HG03521 (cell line): ENCODE results near the gene SETX.
A peak's percentile ranks its signal among the peaks of the same experiment; 100 is the strongest.

ENCODE experiments used
- ATAC-seq: cut with Tn5 transposase; IDR thresholded peaks from one replicate; pipeline ENCODE4 v1.9.1; 2021; ENCODE audit warnings: mild to moderate bottlenecking, moderate library complexity; ENCODE audit not compliant: unreplicated experiment

SETX gene

DNA sequence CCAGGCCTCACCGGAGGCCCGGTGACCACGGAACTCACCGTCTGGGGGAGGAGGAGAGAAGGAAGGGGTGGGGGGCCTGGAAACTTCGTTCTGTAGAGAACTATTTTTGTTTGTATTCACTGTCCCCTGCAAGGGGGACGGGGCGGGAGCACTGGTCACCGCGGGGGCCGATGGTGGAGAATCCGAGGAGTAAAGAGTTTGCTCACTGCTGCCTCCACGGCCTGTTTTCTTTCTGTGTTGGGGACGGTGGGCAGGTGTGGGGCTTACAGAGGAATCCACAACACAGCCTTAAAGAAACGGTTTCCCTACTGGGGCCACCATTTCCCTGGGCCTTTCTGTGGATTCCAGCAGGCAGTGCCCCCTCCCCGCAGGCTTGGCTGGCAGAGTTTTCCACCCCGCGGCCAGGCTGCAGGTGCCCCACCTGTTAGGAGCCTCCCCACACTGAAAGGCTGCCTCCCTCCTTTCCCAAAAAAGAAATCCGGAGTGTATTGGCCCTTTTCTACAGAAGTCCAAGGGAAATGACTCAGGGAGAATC, 112.1 kb downstream of the SETX start:
- ATAC-seq, result no peak

DNA sequence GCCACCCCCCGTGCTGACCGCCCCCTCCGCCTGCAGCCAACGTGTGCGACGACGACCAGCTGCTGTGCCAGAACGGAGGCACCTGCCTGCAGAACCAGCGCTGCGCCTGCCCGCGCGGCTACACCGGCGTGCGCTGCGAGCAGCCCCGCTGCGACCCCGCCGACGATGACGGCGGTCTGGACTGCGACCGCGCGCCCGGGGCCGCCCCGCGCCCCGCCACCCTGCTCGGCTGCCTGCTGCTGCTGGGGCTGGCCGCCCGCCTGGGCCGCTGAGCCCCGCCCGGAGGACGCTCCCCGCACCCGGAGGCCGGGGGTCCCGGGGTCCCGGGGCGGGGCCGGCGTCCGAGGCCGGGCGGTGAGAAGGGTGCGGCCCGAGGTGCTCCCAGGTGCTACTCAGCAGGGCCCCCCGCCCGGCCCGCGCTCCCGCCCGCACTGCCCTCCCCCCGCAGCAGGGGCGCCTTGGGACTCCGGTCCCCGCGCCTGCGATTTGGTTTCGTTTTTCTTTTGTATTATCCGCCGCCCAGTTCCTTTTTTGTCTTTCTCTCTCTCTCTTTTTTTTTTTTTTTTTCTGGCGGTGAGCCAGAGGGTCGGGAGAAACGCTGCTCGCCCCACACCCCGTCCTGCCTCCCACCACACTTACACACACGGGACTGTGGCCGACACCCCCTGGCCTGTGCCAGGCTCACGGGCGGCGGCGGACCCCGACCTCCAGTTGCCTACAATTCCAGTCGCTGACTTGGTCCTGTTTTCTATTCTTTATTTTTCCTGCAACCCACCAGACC, 112.8 kb downstream of the SETX start:
- ATAC-seq, result peak; percentile 3

DNA sequence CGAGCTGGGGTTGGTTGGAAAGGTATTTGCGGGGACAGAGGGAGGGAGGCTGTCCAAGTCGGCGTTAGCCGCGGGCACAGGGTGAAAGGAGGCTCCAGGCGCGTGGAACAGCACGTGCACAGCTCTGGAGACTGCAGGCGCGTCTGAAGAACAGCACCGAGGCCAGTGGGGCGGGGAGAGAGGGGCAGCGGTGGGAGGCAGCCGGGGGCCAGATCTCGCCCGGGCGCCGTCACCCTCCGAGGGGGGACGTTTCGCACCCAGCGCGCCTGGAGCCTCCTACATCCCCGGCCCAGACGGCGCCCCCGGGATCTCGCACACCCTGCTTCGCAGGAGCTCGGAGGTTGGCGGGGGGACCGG, 113.3 kb downstream of the SETX start:
- ATAC-seq, result peak; percentile 8

DNA sequence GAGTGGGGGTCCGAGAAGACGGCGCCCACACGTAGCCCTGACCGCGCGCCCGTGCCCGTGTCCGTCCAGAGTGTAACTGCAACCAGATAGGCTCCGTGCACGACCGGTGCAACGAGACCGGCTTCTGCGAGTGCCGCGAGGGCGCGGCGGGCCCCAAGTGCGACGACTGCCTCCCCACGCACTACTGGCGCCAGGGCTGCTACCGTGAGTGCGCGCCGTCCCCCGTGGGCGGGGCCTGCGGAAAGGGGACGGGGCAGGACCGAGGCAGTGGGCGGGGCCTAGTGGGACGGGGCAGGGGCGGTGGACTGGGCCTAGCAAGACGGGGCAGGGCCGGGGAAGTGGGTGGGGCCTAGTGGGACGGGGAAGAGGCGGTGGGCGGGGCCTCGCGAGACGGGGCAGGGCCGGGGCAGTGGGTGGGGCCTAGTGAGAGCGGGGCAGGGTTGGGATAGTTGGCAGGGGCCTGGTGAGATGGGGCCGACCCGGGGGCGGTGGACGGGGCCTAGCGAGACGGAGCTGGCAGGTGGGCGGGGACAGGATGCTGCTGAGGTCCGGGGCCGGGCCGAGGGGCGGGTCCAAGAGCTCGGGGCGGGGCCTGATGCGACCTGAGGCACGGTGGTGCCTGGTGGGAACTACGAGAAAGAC, 113.8 kb downstream of the SETX start:
- peak; percentile 75 for ATAC-seq

DNA sequence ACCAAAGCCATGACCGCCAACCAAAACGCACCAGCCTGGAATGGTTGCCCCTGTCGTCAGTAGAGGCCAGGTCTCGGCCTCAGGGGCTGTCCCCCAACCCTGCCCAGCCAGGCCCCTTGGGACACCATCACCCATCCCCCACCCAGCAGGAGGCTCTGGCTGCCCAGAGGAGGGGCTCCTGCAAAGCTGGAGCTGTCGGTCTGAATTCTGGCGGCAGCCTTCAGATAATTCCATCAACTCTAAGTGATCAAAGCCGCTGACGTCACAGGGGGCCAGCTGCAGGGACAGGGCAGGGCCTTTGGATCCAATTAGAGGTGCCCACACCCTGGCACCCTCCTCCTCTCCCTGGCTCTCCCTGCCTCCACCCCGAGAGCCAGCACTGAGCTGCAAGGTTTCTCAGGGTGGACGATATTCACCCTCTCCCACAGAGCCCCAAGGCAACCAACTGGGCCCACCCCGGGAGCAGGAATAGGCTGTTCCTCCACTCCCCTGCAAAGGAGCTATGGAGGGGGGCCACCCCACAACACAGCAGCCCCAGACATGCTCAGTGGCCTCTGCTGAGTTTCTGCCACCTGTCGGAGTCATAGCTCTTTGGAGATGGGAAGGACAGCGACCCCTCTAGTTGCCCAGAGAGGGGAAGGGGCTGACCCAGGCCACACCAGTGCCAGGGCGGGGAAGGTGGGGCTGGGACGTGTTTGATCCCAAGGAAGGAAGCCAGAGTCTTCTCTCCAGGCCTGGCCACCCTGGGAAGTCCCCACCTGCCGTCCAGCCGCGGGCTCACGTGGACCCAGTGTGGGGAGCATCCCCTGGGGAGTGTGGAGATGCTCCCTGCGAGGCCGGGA, 114.6 kb downstream of the SETX start:
- ATAC-seq, result no peak

DNA sequence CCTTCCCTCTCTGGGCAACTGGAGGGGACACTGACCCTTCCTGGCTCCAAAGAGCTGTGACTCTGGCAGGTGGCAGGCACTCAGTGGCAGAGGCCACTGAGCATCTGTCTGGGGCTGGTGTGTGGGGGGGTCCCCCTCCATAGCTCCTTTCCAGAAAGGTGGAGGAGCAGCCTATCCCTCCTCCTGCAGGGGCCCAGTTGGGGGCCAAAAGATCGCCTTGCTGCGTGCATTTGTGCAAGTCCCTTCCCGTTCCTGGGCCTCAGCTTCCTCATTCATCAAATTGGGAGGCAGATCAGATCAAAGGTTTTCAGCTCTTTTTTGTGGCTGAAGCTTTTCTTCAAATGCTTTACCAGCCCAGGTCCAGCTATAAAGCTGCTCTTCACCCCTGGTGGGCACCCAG, 115.3 kb downstream of the SETX start:
- ATAC-seq, result no peak

DNA sequence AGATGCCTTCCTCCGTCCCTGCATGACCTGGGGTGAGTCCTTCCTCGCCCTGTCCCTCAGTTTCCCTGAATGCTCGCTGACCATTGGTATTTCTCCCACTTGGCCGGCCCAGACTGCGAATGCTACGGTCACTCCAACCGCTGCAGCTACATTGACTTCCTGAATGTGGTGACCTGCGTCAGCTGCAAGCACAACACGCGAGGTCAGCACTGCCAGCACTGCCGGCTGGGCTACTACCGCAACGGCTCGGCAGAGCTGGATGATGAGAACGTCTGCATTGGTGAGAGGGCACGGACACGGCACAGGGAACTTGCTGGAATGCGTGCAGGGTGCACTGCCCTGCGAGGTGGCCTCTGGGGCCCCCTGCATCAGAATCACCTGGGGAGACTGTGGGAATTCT, 115.8 kb downstream of the SETX start:
- no peak for ATAC-seq

DNA sequence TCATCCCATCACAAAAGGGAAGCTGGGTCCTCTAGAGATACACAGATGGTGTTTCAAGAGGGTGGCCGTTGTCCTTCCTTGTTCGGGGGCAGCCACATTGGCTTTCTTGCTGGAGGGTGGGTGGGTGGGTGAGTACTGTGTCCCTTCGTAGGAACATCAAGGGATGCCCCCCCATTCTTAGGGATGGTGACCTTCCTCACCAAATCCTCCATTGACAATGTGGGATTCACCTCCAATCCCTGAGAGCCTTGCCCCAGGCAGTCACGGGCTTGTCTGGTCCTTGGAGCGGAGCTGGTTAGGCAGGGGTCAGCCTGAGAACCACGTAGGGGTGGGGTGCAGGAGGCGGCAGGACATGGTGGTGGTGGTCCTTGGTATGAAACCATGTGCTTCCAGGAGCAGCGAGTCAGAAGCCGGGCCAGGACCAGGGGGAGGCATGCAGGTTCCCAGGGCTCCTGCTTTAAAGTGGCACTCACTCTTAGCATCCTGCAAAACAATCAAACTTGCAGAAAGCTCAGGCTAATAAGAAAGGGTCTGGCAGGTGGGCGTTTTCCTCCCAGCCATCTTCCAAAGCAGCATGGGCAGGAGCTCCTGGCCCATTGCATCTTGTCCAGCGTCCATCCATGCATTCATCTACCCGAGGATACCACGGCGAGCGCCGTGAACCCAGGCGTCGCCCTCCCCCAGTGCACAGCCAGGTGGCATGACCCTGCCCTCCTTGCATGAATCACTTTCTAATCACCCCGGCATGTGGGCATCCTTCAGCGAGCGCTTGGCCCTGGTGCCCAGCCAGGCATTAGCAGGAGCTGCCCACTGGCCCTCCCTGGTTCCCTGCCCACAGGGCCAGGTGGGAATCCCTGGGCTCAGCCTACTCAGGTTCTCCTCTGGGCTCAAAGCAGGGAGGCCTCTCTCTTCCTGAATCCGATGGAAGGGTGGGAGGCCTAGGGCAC, 116.5 kb downstream of the SETX start:
- ATAC-seq, result no peak

DNA sequence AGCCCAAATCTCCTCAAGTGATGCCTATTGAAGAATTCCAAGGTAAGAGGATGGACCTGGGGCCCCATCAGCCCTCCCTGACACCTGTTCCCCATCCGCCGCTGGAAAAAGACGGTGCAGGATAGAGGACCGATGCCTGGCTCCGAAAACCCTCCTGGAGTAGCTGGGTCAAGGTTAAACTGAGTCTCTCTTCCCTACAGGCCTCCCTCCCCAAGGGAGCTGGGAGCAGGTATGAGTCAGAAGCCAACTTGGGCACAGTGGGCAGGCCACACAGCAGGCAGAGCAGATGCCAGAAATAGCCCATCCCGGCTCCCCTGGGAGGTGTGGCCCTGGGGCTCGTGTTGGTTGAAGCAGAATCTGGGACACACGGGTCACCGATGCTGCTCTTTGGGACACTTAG, 117.3 kb downstream of the SETX start:
- no peak for ATAC-seq

DNA sequence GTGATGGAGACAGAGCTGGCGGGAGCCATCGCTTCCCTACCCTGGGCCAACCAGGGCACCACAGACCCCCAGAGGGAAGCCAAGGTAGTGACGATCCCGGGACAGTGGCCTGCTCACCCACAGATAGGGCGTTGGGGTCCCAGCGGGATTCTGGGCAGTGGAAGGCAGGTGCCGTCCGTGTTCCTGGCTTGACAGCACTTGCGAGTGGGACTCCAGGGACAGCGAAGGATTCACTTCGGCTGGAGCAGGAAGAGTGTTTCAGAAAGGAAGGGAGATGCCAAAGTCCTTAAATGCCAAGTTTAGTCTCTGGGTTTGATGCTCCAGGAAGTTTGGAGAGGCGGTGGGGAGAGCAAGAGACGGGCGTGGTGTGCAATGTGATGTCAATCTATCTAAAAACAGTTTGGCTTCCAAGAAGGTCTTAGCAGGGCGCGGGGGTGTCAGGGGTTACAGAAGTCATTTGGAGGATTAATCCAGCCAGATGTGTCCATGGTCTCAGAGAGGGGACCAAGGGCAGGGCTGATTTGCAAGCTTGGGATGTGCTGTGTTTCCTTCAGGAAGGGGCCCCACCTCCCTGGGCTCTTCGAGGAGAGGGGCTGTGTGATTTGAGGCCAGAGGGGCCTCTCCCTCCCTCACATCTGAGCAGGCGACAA, 118.0 kb downstream of the SETX start:
- no peak for ATAC-seq

DNA sequence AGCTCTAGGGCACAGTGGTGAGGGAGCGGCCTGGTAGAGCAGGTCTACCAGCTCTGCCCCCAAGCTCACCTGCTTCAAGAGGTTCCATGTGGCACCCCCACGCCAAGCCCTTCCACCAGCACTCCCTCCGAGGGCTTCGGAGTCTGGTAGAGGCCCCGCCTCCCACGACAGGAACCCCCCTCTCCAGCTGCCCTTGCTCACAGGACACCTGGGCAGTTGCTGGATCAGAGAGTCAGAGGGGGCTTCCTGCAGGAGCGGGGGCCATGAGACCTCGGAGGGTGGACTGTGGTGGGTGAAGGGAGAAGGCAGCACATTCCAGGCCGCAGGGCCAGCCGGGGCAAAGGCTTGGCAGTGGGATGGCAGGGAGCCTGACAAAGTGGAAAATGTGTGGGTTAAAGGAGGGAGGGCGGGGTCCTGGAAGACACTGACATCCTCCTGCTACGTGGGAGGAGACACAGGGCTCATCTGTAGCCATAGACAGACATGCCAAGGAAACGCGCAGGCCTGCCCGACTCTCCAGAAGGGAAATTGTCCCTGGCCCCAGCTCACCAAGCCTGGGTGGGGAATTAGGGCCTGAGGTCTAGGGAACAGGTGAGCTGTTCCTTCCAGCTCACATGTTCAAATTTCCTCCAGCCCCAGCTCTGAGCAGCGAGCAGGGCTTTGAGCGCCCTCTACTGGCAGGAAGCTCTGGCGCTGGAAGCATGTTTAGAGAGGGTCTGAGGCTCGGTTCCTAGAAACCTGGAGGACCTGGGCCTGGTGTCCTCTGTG, 118.7 kb downstream of the SETX start:
- ATAC-seq, result no peak

DNA sequence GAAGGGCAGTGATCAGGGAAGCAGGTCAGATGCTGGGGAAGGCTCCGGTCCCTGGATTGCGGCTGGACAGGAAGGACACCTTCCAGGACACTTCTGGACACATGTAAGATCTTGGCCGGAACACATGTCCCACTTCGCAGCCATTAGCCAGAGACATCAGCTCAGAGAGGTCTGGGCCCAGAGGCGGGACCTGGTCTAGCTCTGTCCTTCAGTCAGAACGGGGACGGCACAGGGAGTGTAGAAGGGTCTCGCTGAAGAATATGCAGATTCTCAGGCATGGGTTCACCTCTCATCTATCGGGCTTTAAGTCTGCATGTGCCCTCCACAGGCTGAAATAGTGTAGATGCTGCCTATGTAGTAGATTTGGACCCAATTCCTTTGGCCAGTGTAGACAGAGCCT, 119.7 kb downstream of the SETX start:
- ATAC-seq, result no peak

DNA sequence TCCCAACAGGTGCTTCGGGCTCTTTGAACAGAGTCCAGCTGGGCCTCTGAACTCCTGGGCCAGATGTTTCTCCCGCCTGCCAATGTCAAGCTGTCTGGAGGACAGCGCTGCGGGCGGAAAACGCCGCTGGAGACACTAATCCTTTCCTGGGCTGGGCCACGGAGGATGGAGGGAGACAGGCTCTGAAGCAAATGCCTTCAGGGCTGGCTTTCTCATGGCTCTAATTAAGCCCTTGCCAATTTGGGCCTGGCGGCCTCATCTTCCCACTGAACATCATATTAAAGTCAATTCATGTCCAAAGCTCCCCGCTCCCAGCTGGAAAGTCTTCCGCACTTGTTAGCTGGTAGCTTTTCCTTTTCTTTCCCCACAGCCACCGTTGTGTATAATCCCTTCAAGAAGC, 120.3 kb downstream of the SETX start:
- ATAC-seq, result no peak

DNA sequence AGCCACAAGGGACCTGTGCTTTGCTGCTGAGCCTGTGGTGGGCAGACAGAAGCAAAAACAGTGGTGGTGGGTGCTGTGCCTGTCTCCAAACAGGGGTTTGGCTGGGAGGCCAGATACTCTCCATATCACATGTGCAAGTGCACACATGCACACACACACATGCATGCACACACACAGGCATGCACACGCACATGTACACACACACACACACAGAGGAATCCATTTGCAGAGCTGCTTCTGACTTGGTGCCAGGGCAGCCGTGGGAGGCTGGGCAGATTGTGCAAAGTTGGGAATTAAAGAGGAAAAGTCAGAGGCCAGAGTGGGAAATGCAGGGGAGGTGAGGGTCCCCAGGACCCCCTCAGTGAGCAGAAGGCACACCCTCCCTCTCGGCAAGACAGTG, 121.6 kb downstream of the SETX start:
- no peak for ATAC-seq

DNA sequence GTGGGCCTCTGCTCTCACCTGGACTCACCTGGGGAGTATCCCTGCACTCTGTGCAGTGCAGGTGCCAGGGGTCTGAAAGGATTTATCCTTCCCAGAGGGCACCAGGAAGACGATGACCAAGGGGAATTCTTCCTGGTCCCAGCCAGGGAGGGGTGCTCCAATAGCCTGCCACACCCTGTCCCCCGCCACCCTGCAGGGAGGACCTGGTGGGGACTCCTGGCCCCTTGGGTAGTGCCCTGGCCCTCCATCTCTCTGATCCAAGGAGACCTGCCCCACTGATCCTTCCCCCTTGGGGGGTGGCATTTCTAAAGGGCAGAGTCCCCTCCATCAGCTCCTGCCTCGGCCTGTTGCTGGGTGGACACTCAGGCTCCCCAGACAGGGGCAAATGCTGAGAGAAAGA, 122.3 kb downstream of the SETX start:
- ATAC-seq, result no peak

DNA sequence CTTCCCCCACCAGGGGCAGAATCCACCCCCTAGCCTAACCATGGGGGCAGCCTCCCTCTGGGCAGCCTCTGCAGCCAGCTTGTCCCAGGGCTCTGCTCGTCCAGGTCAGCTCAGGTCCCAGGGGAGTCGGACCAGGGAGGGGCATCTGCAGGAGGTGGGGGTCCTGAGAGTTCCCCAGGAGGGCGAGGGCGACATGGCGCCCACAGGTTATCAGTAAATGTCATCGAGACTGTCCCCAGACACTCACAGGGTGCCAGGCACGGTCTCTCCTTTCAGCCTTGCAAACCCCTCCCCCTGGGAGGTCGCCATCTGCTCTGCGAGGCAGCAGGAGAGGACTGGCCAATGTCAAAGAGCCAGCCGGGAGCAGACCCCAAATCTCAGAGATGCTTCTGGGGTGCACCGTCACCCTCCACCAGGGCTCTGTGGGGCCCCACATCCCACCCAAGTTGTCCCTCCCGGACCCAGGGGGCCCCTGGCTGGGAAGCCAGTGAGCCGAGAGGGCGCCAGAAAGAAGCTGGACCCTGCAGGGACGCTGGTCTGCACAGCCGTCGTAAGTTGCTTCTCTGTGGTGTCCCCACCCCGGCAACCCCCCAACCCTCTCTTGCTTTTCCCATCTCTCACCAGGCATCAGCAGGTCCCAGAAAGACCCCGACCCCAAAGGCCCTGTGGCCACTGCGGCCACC, 123.6 kb downstream of the SETX start:
- ATAC-seq, result no peak

DNA sequence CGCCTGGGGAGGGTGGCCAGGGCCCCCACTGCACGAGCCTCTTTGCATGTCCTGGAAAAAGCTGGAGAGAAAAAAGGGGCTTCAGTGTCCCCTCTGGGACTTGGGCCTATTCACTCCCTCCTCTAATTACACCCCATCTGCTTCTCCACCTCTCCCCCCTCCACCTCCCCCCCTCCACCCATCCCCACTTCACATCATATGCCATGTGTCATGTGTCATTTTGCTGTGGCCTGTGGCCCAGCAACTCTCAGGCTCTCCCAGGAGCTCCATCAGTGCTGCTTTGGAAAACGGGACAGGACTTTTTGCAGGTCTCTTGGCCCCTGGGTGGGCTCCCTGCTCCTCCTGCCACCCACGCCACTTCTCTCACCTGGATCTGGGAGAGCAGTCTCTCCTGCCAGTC, 124.2 kb downstream of the SETX start:
- ATAC-seq, result no peak

DNA sequence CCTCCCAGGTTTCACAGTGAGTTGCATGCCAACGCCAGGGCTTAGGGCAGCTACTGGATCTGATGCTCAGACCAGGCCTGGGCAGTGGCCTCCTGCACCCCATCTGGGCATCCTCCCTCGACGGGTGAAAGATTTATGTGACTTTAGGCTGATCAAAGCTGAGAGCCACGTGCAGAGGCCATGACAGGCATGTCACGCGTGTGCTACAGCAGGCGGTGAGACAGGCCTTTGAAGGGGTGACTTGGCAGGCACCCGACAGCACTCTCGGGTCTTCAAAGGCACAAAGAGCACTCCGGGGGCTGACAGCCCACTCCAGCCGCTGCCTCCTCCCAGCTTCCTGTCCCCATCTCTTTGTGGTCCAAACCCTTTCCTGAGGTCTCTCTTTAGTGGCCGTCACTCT, 126.7 kb downstream of the SETX start:
- no peak for ATAC-seq
